GM21360 (cell line): ENCODE data around the gene AMOT.
"Not testable (repeated sequence)": the region's sequence is repeated elsewhere in the genome, so short reads cannot be mapped to it uniquely, and the experiment has no call there.

Experiments used
- ATAC-seq: cut with Tn5 transposase; IDR thresholded peaks from one replicate; pipeline ENCODE4 v1.9.1; 2021; ENCODE audit warnings: mild to moderate bottlenecking, moderate library complexity; ENCODE audit not compliant: unreplicated experiment

The AMOT gene, protein sequence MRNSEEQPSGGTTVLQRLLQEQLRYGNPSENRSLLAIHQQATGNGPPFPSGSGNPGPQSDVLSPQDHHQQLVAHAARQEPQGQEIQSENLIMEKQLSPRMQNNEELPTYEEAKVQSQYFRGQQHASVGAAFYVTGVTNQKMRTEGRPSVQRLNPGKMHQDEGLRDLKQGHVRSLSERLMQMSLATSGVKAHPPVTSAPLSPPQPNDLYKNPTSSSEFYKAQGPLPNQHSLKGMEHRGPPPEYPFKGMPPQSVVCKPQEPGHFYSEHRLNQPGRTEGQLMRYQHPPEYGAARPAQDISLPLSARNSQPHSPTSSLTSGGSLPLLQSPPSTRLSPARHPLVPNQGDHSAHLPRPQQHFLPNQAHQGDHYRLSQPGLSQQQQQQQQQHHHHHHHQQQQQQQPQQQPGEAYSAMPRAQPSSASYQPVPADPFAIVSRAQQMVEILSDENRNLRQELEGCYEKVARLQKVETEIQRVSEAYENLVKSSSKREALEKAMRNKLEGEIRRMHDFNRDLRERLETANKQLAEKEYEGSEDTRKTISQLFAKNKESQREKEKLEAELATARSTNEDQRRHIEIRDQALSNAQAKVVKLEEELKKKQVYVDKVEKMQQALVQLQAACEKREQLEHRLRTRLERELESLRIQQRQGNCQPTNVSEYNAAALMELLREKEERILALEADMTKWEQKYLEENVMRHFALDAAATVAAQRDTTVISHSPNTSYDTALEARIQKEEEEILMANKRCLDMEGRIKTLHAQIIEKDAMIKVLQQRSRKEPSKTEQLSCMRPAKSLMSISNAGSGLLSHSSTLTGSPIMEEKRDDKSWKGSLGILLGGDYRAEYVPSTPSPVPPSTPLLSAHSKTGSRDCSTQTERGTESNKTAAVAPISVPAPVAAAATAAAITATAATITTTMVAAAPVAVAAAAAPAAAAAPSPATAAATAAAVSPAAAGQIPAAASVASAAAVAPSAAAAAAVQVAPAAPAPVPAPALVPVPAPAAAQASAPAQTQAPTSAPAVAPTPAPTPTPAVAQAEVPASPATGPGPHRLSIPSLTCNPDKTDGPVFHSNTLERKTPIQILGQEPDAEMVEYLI

GRCh38 chrX:112840382-112841113 is at the start of gene AMOT:
TSS of gene AMOT (minus strand) at chrX:112840831. CDS start at chrX:112823126, 17,705 bp downstream.
- peak; percentile 61 for ATAC-seq

- no peak for ATAC-seq
These were observed 48.8 kb upstream of the AMOT start for GRCh38 chrX:112889400-112889799.

- ATAC-seq = no peak
These were observed 48.3 kb upstream of the AMOT start for GRCh38 chrX:112888916-112889315.

- peak; percentile 60 for ATAC-seq
These were observed 37.1 kb upstream of the AMOT start for GRCh38 chrX:112877771-112878173.

GRCh38 chrX:112874614-112875013 is 34.0 kb upstream of the AMOT start:
- no peak for ATAC-seq

DNA sequence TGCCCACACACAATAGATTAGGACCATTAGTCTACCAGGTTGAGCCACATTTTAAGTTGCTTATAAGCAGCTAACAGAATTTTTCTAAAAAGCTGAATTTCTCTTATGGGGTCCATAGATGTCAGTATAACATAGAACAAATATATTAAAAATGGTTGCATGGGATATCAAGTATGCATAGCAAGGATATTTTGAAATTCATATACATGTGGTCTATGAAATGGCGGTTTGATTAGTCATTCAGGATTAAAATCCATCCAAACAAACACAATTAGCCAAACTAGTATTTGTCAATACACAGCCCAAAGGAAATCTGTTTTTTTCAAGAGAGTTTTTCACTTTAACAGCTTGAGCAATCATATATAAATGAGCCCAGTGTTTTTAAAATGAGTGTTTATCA is 33.5 kb upstream of the AMOT start:
- no peak for ATAC-seq

DNA sequence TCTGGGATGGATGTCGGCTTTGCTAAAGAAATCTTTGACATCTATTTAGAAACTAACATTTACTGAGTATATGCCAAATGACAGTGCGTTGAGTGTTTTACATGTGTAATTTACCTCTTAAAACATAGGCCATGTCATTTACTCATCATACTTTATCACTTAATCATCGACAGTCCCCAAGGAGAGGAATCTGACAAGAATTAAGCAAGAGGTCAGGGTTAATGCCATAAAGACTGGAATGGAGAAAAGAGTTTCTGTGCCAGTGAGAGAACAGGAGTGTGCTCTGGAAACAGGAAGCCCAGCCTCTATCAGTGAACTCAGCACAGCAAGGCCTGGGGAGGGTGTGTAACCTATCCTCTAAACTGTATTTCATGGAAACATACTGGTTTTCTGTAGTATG is 28.0 kb upstream of the AMOT start:
- ATAC-seq = no peak

DNA sequence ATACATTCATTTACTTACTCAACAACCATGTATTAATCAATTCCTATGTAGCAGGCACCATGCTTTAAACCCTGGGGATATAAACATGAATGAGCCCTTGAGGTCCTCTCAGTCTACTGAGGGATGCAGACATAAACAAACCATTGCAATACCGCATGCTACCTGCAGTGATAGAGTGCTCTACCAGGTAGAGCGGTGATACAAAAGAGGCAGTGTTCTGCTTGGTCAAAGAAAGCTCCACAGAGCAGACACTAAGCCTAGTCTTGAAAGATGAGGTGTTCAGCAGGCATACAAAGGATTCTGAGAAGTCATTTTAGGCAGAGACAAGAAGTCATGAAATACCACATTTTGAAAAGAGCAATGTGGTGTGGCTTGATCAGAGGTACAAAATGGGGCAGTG is 26.9 kb upstream of the AMOT start:
- ATAC-seq = peak; percentile 82

- no peak for ATAC-seq
These were observed 25.5 kb upstream of the AMOT start for GRCh38 chrX:112866175-112866574.

- ATAC-seq = no peak
These were observed 24.9 kb upstream of the AMOT start for GRCh38 chrX:112865464-112866025.

GRCh38 chrX:112863850-112864249 is 23.2 kb upstream of the AMOT start:
- ATAC-seq = no peak

GRCh38 chrX:112857478-112857878 is 16.8 kb upstream of the AMOT start:
- no peak for ATAC-seq

DNA sequence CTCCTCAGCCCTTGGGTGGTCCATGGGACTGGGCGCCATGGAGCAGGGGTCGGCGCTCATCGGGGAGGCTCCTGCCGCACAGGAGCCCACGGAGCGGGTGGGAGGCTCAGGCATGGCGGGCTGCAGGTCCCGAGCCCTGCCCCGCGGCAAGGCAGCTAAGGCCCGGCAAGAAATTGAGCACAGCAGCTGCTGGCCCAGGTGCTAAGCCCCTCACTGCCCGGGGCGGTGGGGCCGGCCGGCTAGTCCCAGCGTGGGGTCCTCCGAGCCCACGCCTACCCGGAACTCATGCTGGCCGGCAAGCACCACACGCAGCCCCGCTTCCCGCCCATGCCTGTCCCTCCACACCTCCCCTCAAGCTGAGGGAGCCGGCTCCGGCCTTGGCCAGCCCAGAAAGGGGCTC is 14.3 kb upstream of the AMOT start:
- not testable (repeated sequence) for ATAC-seq

GRCh38 chrX:112852851-112853250 is 12.2 kb upstream of the AMOT start:
- no peak for ATAC-seq

GRCh38 chrX:112851806-112852205 is 11.2 kb upstream of the AMOT start:
- ATAC-seq = peak; percentile 59

GRCh38 chrX:112851161-112851779 is 10.6 kb upstream of the AMOT start:
- peak; percentile 78 for ATAC-seq

GRCh38 chrX:112849016-112849415 is 8.4 kb upstream of the AMOT start:
- no peak for ATAC-seq

GRCh38 chrX:112846782-112847181 is 6.2 kb upstream of the AMOT start:
- ATAC-seq = no peak

DNA sequence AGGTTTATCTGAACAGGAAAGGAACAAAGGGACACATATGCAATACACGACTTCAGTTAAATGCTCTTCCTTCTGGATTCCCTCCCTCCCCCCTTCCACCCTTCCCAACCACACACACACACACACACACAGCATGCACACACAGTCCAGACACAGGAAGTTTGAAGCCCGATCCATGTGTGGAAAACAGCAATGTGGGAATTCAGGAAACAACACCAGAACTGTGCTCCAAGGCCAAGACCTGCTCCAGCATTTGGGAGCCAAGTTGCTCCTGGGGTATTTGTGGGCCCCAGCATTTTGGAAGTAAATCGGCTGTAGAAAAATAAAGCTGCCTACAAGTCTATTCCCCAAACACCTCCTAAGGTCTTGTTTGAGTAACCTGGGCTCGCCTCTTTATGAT is 5.6 kb upstream of the AMOT start:
- no peak for ATAC-seq

GRCh38 chrX:112844250-112844649 is 3.6 kb upstream of the AMOT start:
- ATAC-seq = peak; percentile 37
